HepG2 (cell line): ENCODE results near the gene SLC25A11. TPM values are rescaled to one million over a fixed set of nuclear protein-coding genes. Genes with fewer than 3 reads are reported as not detected.

Source experiments
- ATAC-seq: fragments of 200-7000 bp; cut with Tn5 transposase; 3 replicates; pipeline ENCODE4 v1.9.1; 2020; ENCODE audit warnings: mild to moderate bottlenecking, moderate library complexity
- BruUV-seq: library from RNA; stranded (reverse); fragments of 400-500 nt; replicated peaks from 2 replicates; lab custom pipeline; 2021; lab: Mats Ljungman, UMichigan
- CTCF ChIA-PET: fragments of 300-600 bp; formaldehyde crosslinking; extraction: SDS; loops from one replicate; lab custom pipeline; 2021; ENCODE audit warnings: low total read pairs, inconsistent platforms, low intra/inter-chr PET ratio; lab: Yijun Ruan, JAX
- POLR2A ChIA-PET: fragments of 350-600 bp; sonication (Branson Sonifier 250); formaldehyde crosslinking; loops from one replicate; lab custom pipeline; 2020; ENCODE audit warnings: antibody characterized with exemption, inconsistent platforms; lab: Yijun Ruan, JAX
- DNase-seq: peaks from one replicate; pipeline ENCODE4 v3.0.0-alpha.2; 2015; ENCODE audit warnings: low spot score
- FAIRE-seq: peaks from 3 replicates; lab custom pipeline; 2011; peaks lifted over from hg19 to GRCh38; lab: Jason Lieb, UNC
- H2AFZ ChIP-seq: one replicate; pipeline ENCODE4 v1.6.1; 2011; ENCODE audit warnings: low read length, inconsistent platforms
- H3K27ac ChIP-seq: fragments of 300-600 bp; 3 replicates; pipeline ENCODE4 v1.8.0; 2011; ENCODE audit warnings: mixed run types, mild to moderate bottlenecking, mixed read lengths, low read length, inconsistent platforms; ENCODE audit not compliant: insufficient read depth; ENCODE audit errors: extremely low read length
- H3K27me3 ChIP-seq, 2 experiments: fragments of 200-600 bp in 1 of 2; 2 replicates in 1 of 2; 3 replicates in 1 of 2; pipeline versions ENCODE4 v1.6.0 to v1.8.0; 2011; ENCODE audit warnings: low read length in 2 of 2, mild to moderate bottlenecking in 2 of 2, moderate library complexity in 2 of 2, inconsistent platforms in 1 of 2; ENCODE audit not compliant: insufficient read depth in 2 of 2, control insufficient read depth in 1 of 2
- H3K36me3 ChIP-seq, 2 experiments: fragments of 200-600 bp in 1 of 2; replicated peaks in 1 of 2; 2 replicates in 1 of 2; 3 replicates in 1 of 2; pipeline versions ENCODE4 v1.5.1 to v1.8.0; 2011; ENCODE audit warnings: low read length in 2 of 2, inconsistent platforms in 1 of 2; ENCODE audit not compliant: insufficient read depth in 2 of 2, control insufficient read depth in 1 of 2
- H3K4me1 ChIP-seq: 2 replicates; pipeline ENCODE4 v1.5.1; 2012; ENCODE audit warnings: low read length, inconsistent platforms; ENCODE audit not compliant: insufficient read depth
- H3K4me2 ChIP-seq: 2 replicates; pipeline ENCODE4 v1.6.0; 2011; ENCODE audit warnings: low read depth, low read length, inconsistent platforms
- H3K4me3 ChIP-seq, 3 experiments: fragments of 200-600 bp in 1 of 3; sonication (generic), shearing (Covaris generic) in 1 of 3; replicated peaks in 1 of 3; 2 replicates each; pipeline ENCODE4 v1.5.1; 2011 to 2016; ENCODE audit warnings: low read length in 3 of 3, inconsistent platforms in 2 of 3, low read depth in 2 of 3, mild to moderate bottlenecking in 2 of 3, control low read depth in 1 of 3, mixed read lengths in 1 of 3; ENCODE audit not compliant: insufficient read depth in 1 of 3
- H3K79me2 ChIP-seq: one replicate; pipeline ENCODE4 v1.6.1; 2011; ENCODE audit warnings: low read length, inconsistent platforms; ENCODE audit not compliant: insufficient read depth
- H3K9ac ChIP-seq: 2 replicates; pipeline ENCODE4 v1.6.0; 2011; ENCODE audit warnings: mild to moderate bottlenecking, low read depth, low read length, inconsistent platforms; ENCODE audit not compliant: insufficient read depth
- H3K9me3 ChIP-seq: 2 replicates; pipeline ENCODE4 v1.5.1; 2012; ENCODE audit warnings: mild to moderate bottlenecking, low read length
- H4K20me1 ChIP-seq: 2 replicates; pipeline ENCODE4 v1.6.0; 2011; ENCODE audit warnings: inconsistent platforms, mild to moderate bottlenecking, low read length, moderate library complexity; ENCODE audit not compliant: insufficient read depth
- AGO2 ChIP-seq: fragments of 200-400 bp; formaldehyde crosslinking; optimal IDR thresholded peaks from 2 replicates; pipeline ENCODE3; 2017; ENCODE audit warnings: mild to moderate bottlenecking, low read depth, low read length, moderate library complexity
- EED ChIP-seq: sonication (generic); formaldehyde crosslinking; IDR thresholded peaks from 2 replicates; pipeline ENCODE4 v1.5.0; 2020; ENCODE audit warnings: mild to moderate bottlenecking, missing genetic modification reagents
- ELF1 ChIP-seq: sonication (generic); formaldehyde crosslinking; IDR thresholded peaks from 2 replicates; pipeline ENCODE4 v1.4.0; 2020; ENCODE audit warnings: missing genetic modification reagents
- GABPB1 ChIP-seq: IDR thresholded peaks from 2 replicates; pipeline ENCODE4 v1.6.1; 2016; ENCODE audit warnings: mild to moderate bottlenecking, missing genetic modification reagents, moderate library complexity, missing compliant biosample characterization
- GZF1 ChIP-seq: sonication (generic); formaldehyde crosslinking; IDR thresholded peaks from 2 replicates; pipeline ENCODE4 v1.5.1; 2020; ENCODE audit warnings: mild to moderate bottlenecking, missing genetic modification reagents
- KLF12 ChIP-seq: sonication (generic); formaldehyde crosslinking; IDR thresholded peaks from 2 replicates; pipeline ENCODE4 v1.4.0; 2020; ENCODE audit warnings: missing genetic modification reagents, borderline replicate concordance
- KLF6 ChIP-seq: IDR thresholded peaks from 2 replicates; pipeline ENCODE4 v1.8.0; 2016; ENCODE audit warnings: missing biosample characterization, missing genetic modification reagents
- MXD4 ChIP-seq: IDR thresholded peaks from 2 replicates; pipeline ENCODE4 v1.6.1; 2016; ENCODE audit warnings: mild to moderate bottlenecking, missing biosample characterization, missing genetic modification reagents
- NKX3-1 ChIP-seq: sonication (generic); formaldehyde crosslinking; IDR thresholded peaks from 2 replicates; pipeline ENCODE4 v1.5.0; 2020; ENCODE audit warnings: missing genetic modification reagents
- NRL ChIP-seq: sonication (generic); formaldehyde crosslinking; IDR thresholded peaks from 2 replicates; pipeline ENCODE4 v1.5.0; 2020; ENCODE audit warnings: missing genetic modification reagents, mild to moderate bottlenecking, moderate library complexity, borderline replicate concordance
- PCBP2 ChIP-seq: fragments of 200-400 bp; formaldehyde crosslinking; optimal IDR thresholded peaks from 2 replicates; pipeline ENCODE3; 2018; ENCODE audit warnings: low read length, low read depth; ENCODE audit not compliant: poor library complexity, severe bottlenecking
- SP1 ChIP-seq, 2 experiments: fragments of 450-650 bp in 1 of 2; sonication (generic) in 1 of 2; formaldehyde crosslinking in 1 of 2; IDR thresholded peaks; 2 replicates each; pipeline versions ENCODE4 v1.4.0 to v1.6.1; 2016 to 2020; ENCODE audit warnings: missing genetic modification reagents in 1 of 2
- ZNF205 ChIP-seq: IDR thresholded peaks from 2 replicates; pipeline ENCODE4 v1.6.1; 2018; ENCODE audit warnings: missing biosample characterization, missing genetic modification reagents
- ZNF207 ChIP-seq: fragments of 450-650 bp; IDR thresholded peaks from 2 replicates; pipeline ENCODE4 v1.6.1; 2016; ENCODE audit warnings: antibody characterized with exemption, borderline replicate concordance
- ZNF33A ChIP-seq: sonication (generic); formaldehyde crosslinking; IDR thresholded peaks from 2 replicates; pipeline ENCODE4 v1.5.1; 2020; ENCODE audit warnings: missing genetic modification reagents, mild to moderate bottlenecking, moderate library complexity, borderline replicate concordance
- ZNF512 ChIP-seq: sonication (generic); formaldehyde crosslinking; IDR thresholded peaks from 2 replicates; pipeline ENCODE4 v1.4.0; 2020; ENCODE audit warnings: mild to moderate bottlenecking, missing genetic modification reagents
- ZNF556 ChIP-seq: sonication (generic); formaldehyde crosslinking; IDR thresholded peaks from 2 replicates; pipeline ENCODE4 v1.4.0; 2020; ENCODE audit warnings: mild to moderate bottlenecking, missing genetic modification reagents, borderline replicate concordance
- ZNF674 ChIP-seq: sonication (generic); formaldehyde crosslinking; IDR thresholded peaks from 2 replicates; pipeline ENCODE4 v1.5.0; 2020; ENCODE audit warnings: low read depth, mild to moderate bottlenecking, missing genetic modification reagents
- ZNF879 ChIP-seq: sonication (generic); formaldehyde crosslinking; IDR thresholded peaks from 2 replicates; pipeline ENCODE4 v1.8.1; 2023; ENCODE audit warnings: missing genetic modification reagents
- WGBS: methylation state at CpG from one replicate; pipeline ENCODE4 v1.1.6; 2017; ENCODE audit warnings: low lambda C conversion rate; 5-methylcytosine and 5-hydroxymethylcytosine counted together
- in situ Hi-C: cut with HindIII; loops from 2 replicates; pipeline ENCODE4 v1.10.0; 2017; ENCODE audit warnings: low pct_unique_long_range_greater_than_20kb; ENCODE audit not compliant: extremely low pct_ligation_motif_present
- intact Hi-C: fragments of 100-400 bp; cut with micrococcal nuclease; formaldehyde crosslinking; loops from one replicate; pipeline ENCODE4 v1.10.0; 2022; ENCODE audit not compliant: unreplicated experiment
- polyA plus RNA-seq, 8 experiments: library from polyadenylated mRNA; depleted of rRNA in 3 of 8; stranded (reverse) in 7 of 8; unstranded in 1 of 8; fragments of >200 nt; fragmentation: Illumina TruSeq in 4 of 8; extraction: Trizol in 4 of 8; gene quantifications; 2 replicates each; pipeline versions ENCODE4 v1.2.1 to v1.2.3, GENCODE V29; 2011 to 2016; ENCODE audit warnings: low read depth in 4 of 8, missing spikeins in 1 of 8, mixed read lengths in 1 of 8; ENCODE audit not compliant: insufficient read depth in 1 of 8
- total RNA-seq, 5 experiments: library from RNA; depleted of rRNA; stranded (reverse); fragments of >200 nt; fragmentation: Illumina TruSeq; extraction: Trizol; gene quantifications; 2 replicates each; pipeline ENCODE4 v1.2.3, GENCODE V29; 2016; ENCODE audit warnings: low read depth in 1 of 5
- TF ChIP-seq, protein P1 (sequence below): sonication (generic); formaldehyde crosslinking; IDR thresholded peaks from 2 replicates; pipeline ENCODE4 v1.8.0; 2022; ENCODE audit warnings: mild to moderate bottlenecking, missing genetic modification reagents
- TF ChIP-seq, protein P2 (sequence below): sonication (generic); formaldehyde crosslinking; IDR thresholded peaks from 2 replicates; pipeline ENCODE4 v1.8.1; 2023; ENCODE audit warnings: mild to moderate bottlenecking, missing genetic modification reagents

The SLC25A11 gene
- total and polyA plus RNA-seq, 2 of the 13 experiments (the other 11 are each of a cell fraction or from before 2014, with no cell fraction given): 35.4 to 47.2 TPM

- no peaks in the 10 kb centered on the region; a peak in 1 of 5 replicates for H3K27me3 ChIP-seq
- DNase-seq (no peak), ATAC-seq (no peak), FAIRE-seq (no peak)
- 0% methylated on average over 7 of the region's 15 CpGs for WGBS
- CTCF ChIA-PET: no interaction called here
- H3K9me3 ChIP-seq: no peaks in the 10 kb centered on the region
- H3K9ac ChIP-seq: peak overlapping the region; percentile 91
- no TSS peak for BruUV-seq
- H3K79me2 ChIP-seq: peaks cover 27% of the 10 kb centered on the region
- no peaks in the 10 kb centered on the region for H4K20me1 ChIP-seq
- in situ Hi-C loops: no loop called here
- peak overlapping the region; percentile 92 for H3K27ac ChIP-seq
- POLR2A ChIA-PET: interaction anchor here (0.6 to 10.5 kb wide), 15 partner anchors 11 to 402 kb away, joined by 3 to 273 read pairs (median 19); partner anchors contain the start of genes CAMTA2, ENO3, INCA1 and KIF1C
- peaks cover 0 to 13% of the 10 kb centered on the region in 2 experiments; a peak in 3 of 5 replicates for H3K36me3 ChIP-seq
- H3K4me3 ChIP-seq: peak overlapping the region; percentile 72 to 88 (median 77)
- peaks cover 31% of the 10 kb centered on the region for H3K4me1 ChIP-seq
- no peak overlapping the region for H2AFZ ChIP-seq
- intact Hi-C loops: loop anchor here (5.0 to 10.0 kb wide), 2 partner anchors 62 to 254 kb away; partner anchors contain the start of gene ARRB2
- peak overlapping the region; percentile 82 for H3K4me2 ChIP-seq
- peak; percentile 74; the same call in 1 of the 2 replicates for TF ChIP-seq ZNF879 (CRISPR knock-in tag)
- peak; percentile 17; the same call in 1 of the 2 replicates for TF ChIP-seq GABPB1 (CRISPR knock-in tag)
- TF ChIP-seq, protein P1, sequence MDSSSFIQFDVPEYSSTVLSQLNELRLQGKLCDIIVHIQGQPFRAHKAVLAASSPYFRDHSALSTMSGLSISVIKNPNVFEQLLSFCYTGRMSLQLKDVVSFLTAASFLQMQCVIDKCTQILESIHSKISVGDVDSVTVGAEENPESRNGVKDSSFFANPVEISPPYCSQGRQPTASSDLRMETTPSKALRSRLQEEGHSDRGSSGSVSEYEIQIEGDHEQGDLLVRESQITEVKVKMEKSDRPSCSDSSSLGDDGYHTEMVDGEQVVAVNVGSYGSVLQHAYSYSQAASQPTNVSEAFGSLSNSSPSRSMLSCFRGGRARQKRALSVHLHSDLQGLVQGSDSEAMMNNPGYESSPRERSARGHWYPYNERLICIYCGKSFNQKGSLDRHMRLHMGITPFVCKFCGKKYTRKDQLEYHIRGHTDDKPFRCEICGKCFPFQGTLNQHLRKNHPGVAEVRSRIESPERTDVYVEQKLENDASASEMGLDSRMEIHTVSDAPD (CRISPR knock-in tag): no peak
- no peak for TF ChIP-seq ZNF674 (CRISPR knock-in tag)
- no peak for TF ChIP-seq GZF1 (CRISPR knock-in tag)
- TF ChIP-seq EED: no peak
- TF ChIP-seq NKX3-1: no peak
- no peak for TF ChIP-seq NRL (CRISPR knock-in tag)
- TF ChIP-seq SP1 (IDR thresholded peaks at IDR 0.05): no peak
- no peak for TF ChIP-seq SP1 (CRISPR knock-in tag; IDR thresholded peaks at IDR 0.05)
- TF ChIP-seq AGO2: no peak
- TF ChIP-seq ELF1 (CRISPR knock-in tag): peak; percentile 2; the same call in 1 of the 2 replicates
- no peak for TF ChIP-seq MXD4 (CRISPR knock-in tag)
- TF ChIP-seq ZNF556 (CRISPR knock-in tag): 0 out of 2 replicates have a peak, but pooled peaks have one; percentile 11
- no peak for TF ChIP-seq KLF12 (CRISPR knock-in tag)
- TF ChIP-seq ZNF512 (CRISPR knock-in tag): no peak
- TF ChIP-seq PCBP2: no peak
- TF ChIP-seq KLF6 (CRISPR knock-in tag): no peak; the same call in 1 of the 2 replicates
- TF ChIP-seq ZNF33A (CRISPR knock-in tag): no peak
- no peak for TF ChIP-seq ZNF205 (CRISPR knock-in tag)
- TF ChIP-seq, protein P2, sequence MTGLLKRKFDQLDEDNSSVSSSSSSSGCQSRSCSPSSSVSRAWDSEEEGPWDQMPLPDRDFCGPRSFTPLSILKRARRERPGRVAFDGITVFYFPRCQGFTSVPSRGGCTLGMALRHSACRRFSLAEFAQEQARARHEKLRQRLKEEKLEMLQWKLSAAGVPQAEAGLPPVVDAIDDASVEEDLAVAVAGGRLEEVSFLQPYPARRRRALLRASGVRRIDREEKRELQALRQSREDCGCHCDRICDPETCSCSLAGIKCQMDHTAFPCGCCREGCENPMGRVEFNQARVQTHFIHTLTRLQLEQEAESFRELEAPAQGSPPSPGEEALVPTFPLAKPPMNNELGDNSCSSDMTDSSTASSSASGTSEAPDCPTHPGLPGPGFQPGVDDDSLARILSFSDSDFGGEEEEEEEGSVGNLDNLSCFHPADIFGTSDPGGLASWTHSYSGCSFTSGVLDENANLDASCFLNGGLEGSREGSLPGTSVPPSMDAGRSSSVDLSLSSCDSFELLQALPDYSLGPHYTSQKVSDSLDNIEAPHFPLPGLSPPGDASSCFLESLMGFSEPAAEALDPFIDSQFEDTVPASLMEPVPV (CRISPR knock-in tag): no peak
- TF ChIP-seq ZNF207: no peak
Measured at GRCh38 chr17:4969047-4969550, 29.3 kb upstream of the SLC25A11 start.
